IPS-18c (cell line): Measurements from ENCODE around the gene TBC1D25.
A peak's percentile ranks its signal among the peaks of the same experiment; 100 is the strongest.
"Not testable (repeated sequence)": the region's sequence is repeated elsewhere in the genome, so short reads cannot be mapped to it uniquely, and the experiment has no call there.

Source experiments
- H3K4me3 ChIP-seq: 2 replicates; pipeline ENCODE4 v1.7.0; 2013; ENCODE audit warnings: low read depth, mild to moderate bottlenecking, low read length, moderate library complexity; ENCODE audit not compliant: insufficient read depth
- H3K9me3 ChIP-seq: one replicate; pipeline ENCODE4 v1.6.1; 2013; ENCODE audit warnings: mild to moderate bottlenecking, low read length, moderate library complexity; ENCODE audit not compliant: control insufficient read depth, insufficient read depth

Gene TBC1D25

GRCh38 chrX:48512371-48512935, 27.1 kb upstream of the TBC1D25 start:
- Histone ChIP-seq H3K9me3 (peaks cover 9% of the 10 kb centered on the region), H3K4me3 (no peak overlapping the region)

- H3K9me3 ChIP-seq: peaks cover 9% of the 10 kb centered on the region
- H3K4me3 ChIP-seq: no peak overlapping the region
Observed at GRCh38 chrX:48513670-48514069, 25.8 kb upstream of the TBC1D25 start.

GRCh38 chrX:48514126-48514806, 25.2 kb upstream of the TBC1D25 start:
- peaks cover 9% of the 10 kb centered on the region for H3K9me3 ChIP-seq
- H3K4me3 ChIP-seq: no peak overlapping the region

GRCh38 chrX:48514868-48515460, 24.6 kb upstream of the TBC1D25 start:
- H3K4me3 ChIP-seq: no peak overlapping the region
- peaks cover 6% of the 10 kb centered on the region for H3K9me3 ChIP-seq

GRCh38 chrX:48515842-48516241, 23.7 kb upstream of the TBC1D25 start:
- peaks cover 8% of the 10 kb centered on the region for H3K9me3 ChIP-seq
- no peak overlapping the region for H3K4me3 ChIP-seq

- no peak overlapping the region for H3K4me3 ChIP-seq
- peaks cover 8% of the 10 kb centered on the region for H3K9me3 ChIP-seq
Observed at GRCh38 chrX:48516285-48516684, 23.2 kb upstream of the TBC1D25 start.

GRCh38 chrX:48516987-48517386, 22.5 kb upstream of the TBC1D25 start:
- H3K4me3 ChIP-seq: no peak overlapping the region
- H3K9me3 ChIP-seq: peaks cover 10% of the 10 kb centered on the region

- H3K9me3 ChIP-seq: peaks cover 10% of the 10 kb centered on the region
- not testable (repeated sequence) for H3K4me3 ChIP-seq
Observed at GRCh38 chrX:48519481-48519880, 20.0 kb upstream of the TBC1D25 start.

GRCh38 chrX:48520455-48520854, 19.1 kb upstream of the TBC1D25 start:
- H3K9me3 ChIP-seq: peaks cover 10% of the 10 kb centered on the region
- no peak overlapping the region; the same call in 1 of the 2 replicates for H3K4me3 ChIP-seq

GRCh38 chrX:48520976-48521352, 18.6 kb upstream of the TBC1D25 start:
- peak overlapping the region; percentile 76; the same call in 1 of the 2 replicates for H3K4me3 ChIP-seq
- H3K9me3 ChIP-seq: peaks cover 10% of the 10 kb centered on the region

GRCh38 chrX:48521353-48522243, 17.9 kb upstream of the TBC1D25 start, which contains the start of gene EBP:
TSS of gene EBP (plus strand) at chrX:48521808. CDS start at chrX:48523772, 1,964 bp downstream.
- Histone ChIP-seq H3K9me3 (peaks cover 10% of the 10 kb centered on the region), H3K4me3 (peak within 1 kb of the TSS; percentile 76)

- H3K9me3 ChIP-seq: peaks cover 11% of the 10 kb centered on the region
- H3K4me3 ChIP-seq: peak overlapping the region; percentile 76
Observed at GRCh38 chrX:48522291-48522690, 17.2 kb upstream of the TBC1D25 start.

- Histone ChIP-seq H3K9me3 (peaks cover 17% of the 10 kb centered on the region), H3K4me3 (no peak overlapping the region)
Observed at GRCh38 chrX:48523682-48524081, 15.8 kb upstream of the TBC1D25 start.

GRCh38 chrX:48525853-48526252, 13.7 kb upstream of the TBC1D25 start:
- H3K9me3 ChIP-seq: peaks cover 14% of the 10 kb centered on the region
- not testable (repeated sequence) for H3K4me3 ChIP-seq

GRCh38 chrX:48530736-48531135, 8.8 kb upstream of the TBC1D25 start:
- Histone ChIP-seq H3K9me3 (peaks cover 6% of the 10 kb centered on the region), H3K4me3 (no peak overlapping the region; the same call in 1 of the 2 replicates)

GRCh38 chrX:48531358-48531959, 8.1 kb upstream of the TBC1D25 start:
- Histone ChIP-seq H3K4me3 (no peak overlapping the region), H3K9me3 (peaks cover 6% of the 10 kb centered on the region)

- peaks cover 6% of the 10 kb centered on the region for H3K9me3 ChIP-seq
- H3K4me3 ChIP-seq: no peak overlapping the region
Observed at GRCh38 chrX:48532161-48532560, 7.4 kb upstream of the TBC1D25 start.
